Spleen (tissue), 7 donors: ENCODE measurements around the gene TFPI.

Experiments used
- POLR2A ChIP-seq, 3 donors: fragments of 450-650 bp; IDR thresholded peaks; one replicate each; pipeline ENCODE4 v1.5.1; 2017; ENCODE audit warnings: antibody characterized with exemption in 3 of 3, mild to moderate bottlenecking in 1 of 3
- TF ChIP-seq, protein P1 (sequence below), 11 experiments: fragments of 200-600 bp in 7 of 11; fragments of 450-650 bp in 4 of 11; sonication (generic) in 4 of 11; IDR thresholded peaks in 8 of 11; conservative IDR thresholded peaks in 3 of 11; 1 replicate in 7 of 11; 2 replicates in 4 of 11; pipeline versions ENCODE4 v1.4.0 to v1.8.0; 2016 to 2021; ENCODE audit warnings: antibody characterized with exemption in 11 of 11, inconsistent platforms in 4 of 11, mild to moderate bottlenecking in 1 of 11
- donor health status: DM: no; HTN: no; CAD: no; lungs with moderate emphysema.
- donor health status: DM: no; HTN: no; CAD: no.
- donor health status: DM: no; HTN: no; CAD: no.

DNA sequence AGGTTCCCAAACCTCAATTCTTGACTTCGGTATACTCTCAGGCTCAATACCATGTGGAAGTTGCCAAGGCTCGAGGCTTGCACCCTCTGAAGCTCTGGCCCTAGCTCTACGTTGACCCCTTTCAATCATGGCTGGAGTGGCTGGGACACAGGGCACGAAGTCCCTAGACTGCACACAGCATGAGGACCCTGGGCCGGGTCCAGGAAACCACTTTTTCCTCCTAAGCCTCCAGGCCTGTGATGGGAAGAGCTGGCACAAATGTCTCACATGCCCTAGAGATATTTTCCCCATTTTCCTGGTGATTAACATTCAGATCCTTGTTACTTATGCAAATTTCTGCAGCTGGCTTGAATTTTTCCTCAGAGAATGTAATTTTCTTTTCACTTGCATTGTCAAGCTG, 61.1 kb downstream of the TFPI start:
- TF ChIP-seq, protein P1, sequence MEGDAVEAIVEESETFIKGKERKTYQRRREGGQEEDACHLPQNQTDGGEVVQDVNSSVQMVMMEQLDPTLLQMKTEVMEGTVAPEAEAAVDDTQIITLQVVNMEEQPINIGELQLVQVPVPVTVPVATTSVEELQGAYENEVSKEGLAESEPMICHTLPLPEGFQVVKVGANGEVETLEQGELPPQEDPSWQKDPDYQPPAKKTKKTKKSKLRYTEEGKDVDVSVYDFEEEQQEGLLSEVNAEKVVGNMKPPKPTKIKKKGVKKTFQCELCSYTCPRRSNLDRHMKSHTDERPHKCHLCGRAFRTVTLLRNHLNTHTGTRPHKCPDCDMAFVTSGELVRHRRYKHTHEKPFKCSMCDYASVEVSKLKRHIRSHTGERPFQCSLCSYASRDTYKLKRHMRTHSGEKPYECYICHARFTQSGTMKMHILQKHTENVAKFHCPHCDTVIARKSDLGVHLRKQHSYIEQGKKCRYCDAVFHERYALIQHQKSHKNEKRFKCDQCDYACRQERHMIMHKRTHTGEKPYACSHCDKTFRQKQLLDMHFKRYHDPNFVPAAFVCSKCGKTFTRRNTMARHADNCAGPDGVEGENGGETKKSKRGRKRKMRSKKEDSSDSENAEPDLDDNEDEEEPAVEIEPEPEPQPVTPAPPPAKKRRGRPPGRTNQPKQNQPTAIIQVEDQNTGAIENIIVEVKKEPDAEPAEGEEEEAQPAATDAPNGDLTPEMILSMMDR (IDR thresholded peaks at IDR 0.05 in 8 of 11, conservative IDR thresholded peaks at IDR 0.05 in 3 of 11): no peak
- no peak for TF ChIP-seq POLR2A (IDR thresholded peaks at IDR 0.05)
